DMS153 treated with DMSO at 0.1 percent for 48 hours (cell line): ENCODE measurements around the gene KLHDC3.
"Not testable (repeated sequence)": the region's sequence is repeated elsewhere in the genome, so short reads cannot be mapped to it uniquely, and the experiment has no call there.

Experiments used
- DNase-seq: peaks from one replicate; lab custom pipeline; 2025; ENCODE audit not compliant: unreplicated experiment; lab: John Stamatoyannopoulos, UW

KLHDC3 gene

GRCh38 chr6:43021270-43022047 is 7.4 kb downstream of the KLHDC3 start, which contains the start of gene RRP36:
TSS of gene RRP36 (plus strand) at chr6:43021623. CDS start at chr6:43021655, 32 bp downstream.
- DNase-seq: peak; percentile 37

- DNase-seq: no peak
These were observed 10.4 kb downstream of the KLHDC3 start for GRCh38 chr6:43024436-43024835.

DNA sequence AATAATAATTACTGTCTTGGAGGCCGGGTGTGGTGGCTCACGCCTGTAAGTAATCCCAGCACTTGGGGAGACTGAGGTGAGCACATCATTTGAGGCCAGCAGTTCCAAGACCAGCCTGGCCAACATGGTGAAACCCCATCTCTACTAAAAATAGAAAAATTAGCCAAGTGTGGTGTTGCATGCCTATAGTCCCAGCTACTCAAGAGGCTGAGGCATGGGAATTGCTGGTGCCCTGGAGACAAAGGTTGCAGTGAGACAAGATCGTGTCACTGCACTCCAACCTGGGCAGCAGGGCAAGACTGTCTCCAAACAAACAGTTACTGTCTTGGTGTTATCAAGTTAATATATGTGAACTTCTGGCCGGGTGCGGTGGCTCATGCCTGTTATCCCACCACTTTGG is 12.3 kb downstream of the KLHDC3 start:
- no peak for DNase-seq

- no peak for DNase-seq
These were observed 15.1 kb downstream of the KLHDC3 start for GRCh38 chr6:43029120-43029519.

GRCh38 chr6:43032326-43032725 is 18.3 kb downstream of the KLHDC3 start:
- DNase-seq: no peak

GRCh38 chr6:43033496-43034189 is 19.6 kb downstream of the KLHDC3 start:
- no peak for DNase-seq

DNA sequence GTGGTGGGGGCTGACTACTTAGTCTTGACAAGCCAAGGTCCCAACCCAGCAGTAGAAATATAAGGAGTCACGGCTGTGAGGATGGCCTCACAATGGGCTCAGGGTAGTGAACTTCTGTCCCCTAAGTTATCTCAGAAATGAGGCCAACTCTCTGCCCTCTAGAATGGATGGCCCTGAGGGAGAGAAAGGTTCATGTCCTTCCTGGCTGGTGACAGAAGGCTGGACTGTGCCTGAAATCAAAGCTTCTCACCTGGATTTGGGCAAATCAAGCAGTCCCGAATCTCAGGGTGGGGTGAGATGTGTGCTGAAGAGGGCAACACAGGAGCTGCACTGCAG is 20.1 kb downstream of the KLHDC3 start:
- no peak for DNase-seq

DNA sequence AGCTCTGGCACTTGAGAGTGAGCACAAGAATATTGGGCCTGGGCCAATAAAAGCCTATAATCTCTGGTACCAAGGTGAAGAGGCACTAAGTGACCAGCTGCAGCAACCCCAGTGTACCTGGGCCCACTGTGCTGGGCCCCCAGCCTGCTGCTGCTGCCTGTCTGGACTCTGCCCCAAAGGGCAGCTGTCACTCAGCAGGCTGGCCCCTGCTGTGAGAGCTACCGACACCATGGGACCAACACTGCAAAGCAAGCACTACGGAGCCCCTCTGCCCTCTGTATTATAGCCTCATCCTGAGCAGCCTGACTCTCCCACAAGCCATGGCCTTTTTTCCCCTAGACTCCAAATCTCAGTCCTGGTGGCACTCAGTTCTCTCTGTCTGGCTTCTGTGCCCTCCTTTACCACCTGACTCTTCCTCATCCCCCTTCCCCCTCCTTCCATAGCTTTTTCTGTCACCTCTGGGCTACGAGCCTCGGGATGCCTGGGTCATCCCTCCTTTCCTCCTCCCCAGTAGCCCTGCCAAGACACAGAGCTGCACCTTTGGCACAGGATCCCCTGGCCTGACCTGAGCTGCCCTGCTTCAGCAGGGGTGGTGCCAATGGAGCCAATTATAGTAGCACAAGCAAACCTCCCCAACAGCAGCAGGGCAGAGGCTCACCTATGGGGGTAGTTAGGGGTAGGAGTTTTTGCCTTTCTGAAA is 21.6 kb downstream of the KLHDC3 start:
- no peak for DNase-seq

- no peak for DNase-seq
These were observed 22.7 kb downstream of the KLHDC3 start for GRCh38 chr6:43036712-43037111.

- DNase-seq: no peak
These were observed 23.1 kb downstream of the KLHDC3 start for GRCh38 chr6:43037197-43037596.

DNA sequence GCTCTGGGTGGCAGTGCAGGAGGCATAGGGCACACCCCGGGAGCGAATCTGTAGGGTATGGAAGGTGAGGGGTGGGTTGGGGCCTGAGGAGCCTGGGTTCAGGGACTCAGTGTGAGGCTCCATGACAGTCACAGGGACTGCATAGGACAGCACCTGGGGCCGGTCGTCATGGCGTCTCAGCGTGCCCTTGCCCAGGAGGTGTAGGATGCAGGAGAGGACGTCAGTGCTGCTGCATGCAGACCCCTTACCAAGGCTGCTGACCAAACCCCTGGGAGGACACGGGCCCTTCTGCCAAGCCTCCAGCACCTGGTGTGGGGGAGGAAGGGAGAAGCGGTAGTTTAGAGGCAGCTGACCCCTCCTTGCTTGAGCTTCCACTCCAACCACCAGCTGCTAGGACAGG is 23.7 kb downstream of the KLHDC3 start:
- no peak for DNase-seq

DNA sequence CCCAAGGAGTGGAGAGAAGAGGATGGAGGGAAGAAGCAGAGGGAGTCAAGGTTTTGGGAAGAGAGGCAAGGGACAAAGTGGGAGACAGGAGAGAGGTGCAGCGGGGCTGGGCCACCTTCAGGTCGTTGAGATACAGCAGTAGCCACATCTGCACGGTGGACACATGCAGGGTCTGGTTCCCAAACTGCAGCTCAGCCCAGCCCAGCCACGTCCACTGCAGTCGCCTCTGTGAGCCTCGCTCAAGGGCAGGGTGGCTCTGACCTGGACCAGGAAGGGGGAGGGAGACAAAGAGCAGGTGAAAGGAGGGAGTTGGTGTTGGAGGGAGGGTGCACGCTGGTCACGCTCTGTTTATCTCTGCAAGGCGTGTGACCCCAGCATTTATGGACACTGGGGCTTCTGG is 24.7 kb downstream of the KLHDC3 start:
- DNase-seq: no peak

DNA sequence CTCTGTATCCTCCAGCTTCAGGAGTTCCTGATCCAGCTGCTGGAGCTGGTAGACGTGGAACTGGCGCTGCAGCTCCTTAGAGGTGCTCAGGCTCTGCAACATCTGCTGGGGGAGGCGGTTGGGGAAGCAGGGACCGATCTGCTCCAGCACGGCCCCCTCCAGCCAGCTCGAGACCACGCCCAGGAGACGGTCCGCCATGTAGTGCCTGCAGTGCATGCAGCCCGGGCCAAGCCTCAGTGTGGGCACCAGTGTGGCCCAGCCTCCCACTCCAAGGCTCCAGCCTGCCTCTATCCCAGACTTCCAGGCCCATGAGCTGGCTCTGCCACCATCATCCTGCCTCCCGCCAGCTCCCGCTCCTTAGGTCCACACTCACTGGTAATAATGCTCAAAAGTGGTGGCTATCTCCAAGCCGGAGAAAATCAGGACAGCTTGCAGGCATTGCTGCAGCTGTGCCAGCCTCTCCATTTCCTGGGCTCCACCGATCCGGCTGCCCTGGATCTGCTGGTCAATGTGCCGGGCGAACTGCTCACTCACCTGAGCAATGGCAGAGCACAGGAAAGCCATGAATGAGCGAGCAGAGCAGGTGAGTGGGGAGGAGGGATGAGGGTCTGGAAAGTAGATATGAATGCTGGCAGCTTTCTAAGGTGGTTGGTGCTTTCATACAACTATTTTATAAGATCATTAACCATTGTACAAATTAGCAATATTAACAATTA is 26.7 kb downstream of the KLHDC3 start:
- no peak for DNase-seq

DNA sequence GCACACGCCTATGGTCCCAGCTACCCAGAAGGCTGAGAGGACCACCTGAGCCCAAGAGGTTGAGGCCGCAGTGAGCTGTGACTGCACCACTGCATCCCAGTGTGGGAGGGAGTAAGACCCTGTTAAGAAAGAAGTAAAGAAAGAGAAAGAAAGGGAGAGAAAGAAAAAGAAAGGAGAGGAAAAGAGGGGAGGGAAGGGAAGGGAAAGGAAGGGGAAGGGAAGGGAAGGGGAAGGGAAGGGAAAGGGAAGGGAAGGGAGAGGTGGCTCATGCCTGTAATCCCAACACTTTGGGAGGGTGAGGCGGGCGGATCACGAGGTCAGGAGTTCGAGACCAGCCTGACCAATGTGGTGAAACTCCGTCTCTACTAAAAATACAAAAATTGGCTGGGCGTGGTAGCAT is 27.4 kb downstream of the KLHDC3 start:
- not testable (repeated sequence) for DNase-seq

DNA sequence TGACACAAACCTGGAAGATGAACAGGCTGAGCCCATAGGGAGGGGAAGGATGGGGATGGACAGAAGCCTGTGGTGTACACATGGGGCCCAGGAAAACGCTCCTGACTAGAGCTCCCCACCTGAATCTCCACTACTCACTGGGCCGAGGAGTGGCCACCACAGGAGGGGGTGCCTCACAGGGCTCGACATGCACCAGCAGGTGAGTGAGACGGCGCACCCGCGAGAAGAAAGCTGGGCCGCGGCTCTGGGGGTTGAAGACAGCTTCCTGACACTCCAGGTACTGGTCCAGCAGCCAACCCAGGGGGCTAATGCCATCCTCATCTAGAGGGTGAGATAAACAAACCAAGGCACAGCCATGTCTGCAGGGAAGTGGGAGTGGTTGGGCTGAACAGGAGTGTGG is 29.3 kb downstream of the KLHDC3 start:
- no peak for DNase-seq

DNA sequence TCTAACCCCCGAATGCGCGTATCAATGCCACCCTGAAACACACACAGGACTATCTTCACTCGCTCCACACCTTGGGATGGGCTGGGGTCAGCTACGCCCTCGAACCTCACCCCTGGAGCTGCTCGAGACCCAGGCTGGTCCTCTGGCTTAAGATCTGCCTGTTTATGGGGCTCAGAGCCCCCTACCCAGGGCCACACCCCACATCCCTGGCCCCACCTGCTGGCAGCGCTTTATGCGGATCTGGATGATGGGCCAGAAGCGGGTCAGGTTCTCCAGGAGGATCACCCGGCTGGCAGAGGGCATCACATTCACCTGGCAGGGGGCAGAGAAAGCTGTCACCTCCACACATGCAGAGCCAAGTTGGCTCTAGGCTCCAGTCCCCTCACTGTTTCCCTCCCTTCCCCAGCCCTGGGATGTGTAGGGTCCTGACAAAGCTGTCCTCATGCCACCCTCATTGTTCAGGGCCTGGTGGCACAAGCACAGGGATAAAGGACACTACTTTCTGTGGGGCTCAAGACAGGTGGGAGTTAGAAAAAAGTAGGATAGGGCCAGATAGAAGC is 31.4 kb downstream of the KLHDC3 start:
- no peak for DNase-seq

GRCh38 chr6:43047998-43048397 is 33.9 kb downstream of the KLHDC3 start:
- DNase-seq: no peak

- no peak for DNase-seq
These were observed 36.9 kb downstream of the KLHDC3 start for GRCh38 chr6:43050981-43051380.

- no peak for DNase-seq
These were observed 38.3 kb downstream of the KLHDC3 start for GRCh38 chr6:43052225-43052841.

DNA sequence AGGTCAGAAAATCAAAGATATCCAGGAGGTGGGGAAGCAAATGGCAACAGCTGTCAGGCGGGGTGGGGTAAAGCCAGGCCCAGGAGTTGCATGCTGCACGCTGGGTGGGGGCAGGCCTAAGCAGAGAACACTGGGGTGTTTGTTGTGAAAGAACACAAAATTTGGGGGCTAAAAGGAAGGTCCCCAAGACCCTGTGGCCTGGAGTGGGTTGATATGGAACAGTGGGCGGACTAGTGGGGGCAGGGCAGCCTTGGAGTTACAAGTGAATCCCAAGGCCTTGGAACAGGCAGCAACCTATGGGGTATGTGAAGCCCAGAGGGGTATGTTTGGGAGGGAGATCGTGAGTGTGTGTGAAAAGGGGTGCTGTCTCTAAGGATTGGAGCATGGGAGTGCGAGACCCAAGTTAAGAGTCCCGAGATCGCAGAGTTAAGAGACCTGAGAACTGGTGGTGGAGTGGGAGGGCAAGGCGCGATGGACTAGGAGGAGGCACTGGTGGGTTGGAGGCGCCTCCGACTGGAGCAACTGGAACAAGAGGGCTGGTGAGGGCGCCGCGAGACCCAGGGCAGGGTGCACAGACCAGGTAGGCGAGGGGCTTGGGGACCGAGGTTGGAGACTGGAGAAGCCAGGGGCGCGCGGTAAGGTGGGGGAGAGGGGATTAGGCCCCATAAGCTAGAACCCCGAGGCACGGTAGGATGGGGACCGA is 38.9 kb downstream of the KLHDC3 start:
- DNase-seq: no peak
